GM23248 (cell line): ENCODE results near the gene CLPSL2. TPM values are rescaled to one million over a fixed set of nuclear protein-coding genes. Genes with fewer than 3 reads are reported as not detected.

Experiments
- DNase-seq: peaks from one replicate; pipeline ENCODE4 v3.0.0-alpha.2; 2015
- H2AFZ ChIP-seq: fragments of 200-600 bp; sonication (generic); 2 replicates; pipeline ENCODE4 v1.6.1; 2016; ENCODE audit warnings: antibody characterized with exemption
- H3F3A ChIP-seq: fragments of 200-600 bp; sonication (generic); 2 replicates; pipeline ENCODE4 v1.6.1; 2016; ENCODE audit warnings: mild to moderate bottlenecking, antibody characterized with exemption, mixed run types; ENCODE audit not compliant: insufficient read depth
- H3K27ac ChIP-seq: fragments of 200-600 bp; sonication (generic); 2 replicates; pipeline ENCODE4 v1.5.1; 2016; ENCODE audit warnings: mild to moderate bottlenecking
- H3K27me3 ChIP-seq: fragments of 200-600 bp; sonication (generic); replicated peaks from 2 replicates; pipeline ENCODE4 v1.6.1; 2016; ENCODE audit warnings: mild to moderate bottlenecking; ENCODE audit not compliant: insufficient read depth
- H3K36me3 ChIP-seq: fragments of 200-600 bp; sonication (generic); 2 replicates; pipeline ENCODE4 v1.6.1; 2016; ENCODE audit warnings: low read depth, mild to moderate bottlenecking
- H3K4me1 ChIP-seq: fragments of 200-600 bp; sonication (generic); 2 replicates; pipeline ENCODE4 v1.6.1; 2016; ENCODE audit warnings: mild to moderate bottlenecking; ENCODE audit not compliant: insufficient read depth
- H3K4me2 ChIP-seq: fragments of 200-600 bp; sonication (generic); one replicate; pipeline ENCODE4 v1.6.1; 2016; ENCODE audit warnings: mild to moderate bottlenecking; ENCODE audit not compliant: unreplicated experiment
- H3K4me3 ChIP-seq: fragments of 200-600 bp; sonication (generic); 2 replicates; pipeline ENCODE4 v1.5.1; 2016; ENCODE audit warnings: mild to moderate bottlenecking
- H3K79me2 ChIP-seq: fragments of 200-600 bp; sonication (generic); 2 replicates; pipeline ENCODE4 v1.6.1; 2016; ENCODE audit warnings: mild to moderate bottlenecking; ENCODE audit not compliant: insufficient read depth
- H3K9ac ChIP-seq: fragments of 200-600 bp; sonication (generic); 2 replicates; pipeline ENCODE4 v1.6.1; 2016; ENCODE audit warnings: mild to moderate bottlenecking
- H3K9me2 ChIP-seq: fragments of 200-600 bp; sonication (generic); 2 replicates; pipeline ENCODE4 v1.6.1; 2016; ENCODE audit warnings: mixed run types, mild to moderate bottlenecking, moderate library complexity; ENCODE audit not compliant: insufficient read depth
- H3K9me3 ChIP-seq: fragments of 200-600 bp; sonication (generic); one replicate; pipeline ENCODE4 v1.6.1; 2017; ENCODE audit warnings: low read depth
- H4K20me1 ChIP-seq: fragments of 200-600 bp; sonication (generic); 2 replicates; pipeline ENCODE4 v1.6.0; 2016; ENCODE audit not compliant: insufficient read depth
- EZH2 ChIP-seq: fragments of 200-600 bp; sonication (generic); IDR thresholded peaks from 2 replicates; pipeline ENCODE4 v1.6.1; 2018; ENCODE audit warnings: antibody characterized with exemption, mild to moderate bottlenecking; ENCODE audit not compliant: insufficient read depth, poor library complexity, severe bottlenecking
- EZH2phosphoT487 ChIP-seq: fragments of 200-600 bp; sonication (generic); IDR thresholded peaks from 2 replicates; pipeline ENCODE4 v1.6.1; 2018; ENCODE audit warnings: antibody characterized with exemption, moderate library complexity, mild to moderate bottlenecking, low read depth; ENCODE audit not compliant: insufficient read depth
- whole genome bisulfite sequencing, 2 experiments: methylation state at CpG; one replicate each; pipeline ENCODE4 v1.1.6; 2015 to 2017; ENCODE audit warnings: low lambda C conversion rate in 2 of 2, low coverage in 1 of 2; ENCODE audit errors: missing lambda C conversion rate in 2 of 2; 5-methylcytosine and 5-hydroxymethylcytosine counted together
- in situ Hi-C: fragments of 300-500 bp; cut with MboI; formaldehyde crosslinking; loops from 2 replicates; pipeline ENCODE4 v1.15.0; 2020
- polyA plus RNA-seq: library from polyadenylated mRNA; unstranded; fragments of >200 nt; fragmentation: Nextera tagmentation; extraction: Ambion mirVana; gene quantifications from 2 replicates; pipeline ENCODE4 v1.2.1, GENCODE V29; 2016
- total RNA-seq: library from RNA; depleted of rRNA; stranded (reverse); fragments of >200 nt; shearing (Covaris generic); gene quantifications from 2 replicates; pipeline ENCODE4 v1.2.3, GENCODE V29; 2014

CLPSL2 gene
- total and polyA plus RNA-seq, 2 experiments from 2014 or later = not detected

DNA sequence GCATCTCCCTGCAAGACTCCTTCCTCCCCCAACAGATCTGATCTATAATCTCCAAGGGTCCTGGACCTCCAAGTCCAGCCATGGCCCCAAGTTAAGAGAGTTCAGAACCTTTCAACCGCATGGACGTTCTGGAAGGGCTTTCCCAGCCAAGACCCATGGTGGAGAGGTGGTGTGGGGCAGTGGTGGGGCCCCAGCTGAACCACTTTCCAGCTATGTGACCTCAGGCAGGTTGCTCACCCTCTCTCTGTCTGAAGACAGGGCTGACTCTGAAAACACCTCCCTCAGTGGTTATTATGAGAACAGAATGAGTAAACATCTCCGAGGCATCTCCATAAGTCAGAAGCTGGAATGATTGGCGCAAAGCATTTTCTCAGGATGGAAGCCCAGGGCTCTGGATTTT lies 19.8 kb downstream of the CLPSL2 start:
- H3K9me3 ChIP-seq = no peaks in the 10 kb centered on the region
- H2AFZ ChIP-seq = no peak overlapping the region
- no peaks in the 10 kb centered on the region for H4K20me1 ChIP-seq
- peaks cover 29% of the 10 kb centered on the region; the same call in 1 of the 2 replicates for H3K27me3 ChIP-seq
- 65 to 69% methylated on average over 4 of the region's 4 CpGs for WGBS, 2 experiments
- no peak for DNase-seq
- H3K27ac ChIP-seq = no peak overlapping the region
- H3K9me2 ChIP-seq = no peaks in the 10 kb centered on the region
- H3K4me1 ChIP-seq = no peaks in the 10 kb centered on the region
- H3K4me2 ChIP-seq = no peak overlapping the region
- no peak overlapping the region for H3K4me3 ChIP-seq
- H3K79me2 ChIP-seq = no peaks in the 10 kb centered on the region
- TF ChIP-seq EZH2phosphoT487 (no peak), EZH2 (no peak)
- in situ Hi-C loops = no loop called here
- no peak overlapping the region for H3K9ac ChIP-seq
- no peaks in the 10 kb centered on the region for H3F3A ChIP-seq
- H3K36me3 ChIP-seq = no peaks in the 10 kb centered on the region

DNA sequence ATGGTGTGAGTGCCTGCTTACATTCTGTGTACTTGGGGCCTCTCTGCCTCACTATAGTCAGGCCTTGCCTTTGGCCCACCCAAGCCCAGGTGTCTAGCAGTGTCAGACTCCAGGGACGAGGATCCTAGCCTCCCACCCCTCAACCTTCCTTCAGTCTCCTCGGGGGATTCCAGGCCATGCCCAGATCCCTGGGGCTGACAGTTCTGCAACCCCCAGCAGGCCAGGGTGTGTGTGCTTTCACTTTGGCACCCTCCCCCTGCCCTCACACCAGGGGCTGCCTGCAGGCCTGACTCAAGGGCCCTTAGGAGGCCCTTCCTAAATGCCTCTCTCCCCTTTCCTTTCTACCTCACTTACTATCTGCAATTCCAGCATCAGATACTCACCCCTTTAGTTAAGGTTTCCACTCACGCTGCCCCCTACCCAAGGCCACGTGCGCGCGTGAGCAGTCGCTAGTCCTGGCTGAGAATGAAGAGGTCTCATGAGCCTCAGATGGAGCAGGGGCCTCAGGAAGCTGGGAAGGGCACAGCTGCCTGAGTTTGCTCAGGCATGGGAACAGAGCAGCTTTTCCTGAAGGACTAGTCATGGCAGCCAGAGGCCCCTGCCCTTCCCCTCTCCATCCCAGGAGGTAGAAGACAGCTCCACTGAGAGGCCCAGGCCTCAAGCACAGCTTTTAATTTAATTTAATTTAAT lies 21.6 kb downstream of the CLPSL2 start:
- TF ChIP-seq EZH2 (no peak), EZH2phosphoT487 (no peak)
- 61 to 66% methylated on average over 8 of the region's 8 CpGs for WGBS, 2 experiments
- in situ Hi-C loops = no loop called here

DNA sequence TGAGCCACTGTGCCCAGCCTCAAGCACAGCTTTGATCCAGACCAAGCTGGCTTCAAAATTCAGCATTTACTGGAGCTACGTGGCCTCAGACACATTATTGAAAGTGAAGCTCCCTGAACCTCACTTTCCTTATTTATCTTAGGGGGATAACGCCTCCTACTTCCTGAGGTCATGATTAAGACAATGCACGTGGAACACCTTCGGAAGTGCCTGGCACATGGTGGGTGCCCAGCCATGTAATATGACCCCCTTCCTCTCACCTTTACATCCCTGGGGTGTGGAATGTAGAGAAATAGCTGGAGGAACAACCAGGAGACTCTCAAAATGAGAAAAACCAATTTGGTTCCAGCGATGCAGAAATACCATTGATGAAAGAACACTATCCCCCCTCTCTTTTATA lies 22.3 kb downstream of the CLPSL2 start:
- Histone ChIP-seq H4K20me1 (no peaks in the 10 kb centered on the region), H3K36me3 (no peaks in the 10 kb centered on the region), H3K9me3 (no peaks in the 10 kb centered on the region), H3K79me2 (no peaks in the 10 kb centered on the region), H3F3A (no peaks in the 10 kb centered on the region), H3K27me3 (peaks cover 14% of the 10 kb centered on the region; the same call in 1 of the 2 replicates), H3K9ac (no peak overlapping the region), H3K27ac (no peak overlapping the region), H3K9me2 (no peaks in the 10 kb centered on the region), H2AFZ (no peak overlapping the region), H3K4me2 (no peak overlapping the region), H3K4me1 (no peaks in the 10 kb centered on the region), H3K4me3 (no peak overlapping the region)
- TF ChIP-seq EZH2 (no peak), EZH2phosphoT487 (no peak)
- no peak for DNase-seq
- in situ Hi-C loops = no loop called here
- WGBS, 2 experiments = 56 to 62% methylated on average over 5 of the region's 5 CpGs

More for the DNA sequence above, 21.6 kb downstream of the CLPSL2 start:
- peaks cover 19% of the 10 kb centered on the region; the same call in 1 of the 2 replicates for H3K27me3 ChIP-seq
- H3K9ac ChIP-seq = no peak overlapping the region
- H3K36me3 ChIP-seq = no peaks in the 10 kb centered on the region
- DNase-seq = no peak
- H4K20me1 ChIP-seq = no peaks in the 10 kb centered on the region
- no peaks in the 10 kb centered on the region for H3K9me3 ChIP-seq
- H3K27ac ChIP-seq = no peak overlapping the region
- no peaks in the 10 kb centered on the region for H3F3A ChIP-seq
- H3K79me2 ChIP-seq = no peaks in the 10 kb centered on the region
- H3K4me1 ChIP-seq = no peaks in the 10 kb centered on the region
- H2AFZ ChIP-seq = no peak overlapping the region
- no peaks in the 10 kb centered on the region for H3K9me2 ChIP-seq
- no peak overlapping the region for H3K4me3 ChIP-seq
- no peak overlapping the region for H3K4me2 ChIP-seq

DNA sequence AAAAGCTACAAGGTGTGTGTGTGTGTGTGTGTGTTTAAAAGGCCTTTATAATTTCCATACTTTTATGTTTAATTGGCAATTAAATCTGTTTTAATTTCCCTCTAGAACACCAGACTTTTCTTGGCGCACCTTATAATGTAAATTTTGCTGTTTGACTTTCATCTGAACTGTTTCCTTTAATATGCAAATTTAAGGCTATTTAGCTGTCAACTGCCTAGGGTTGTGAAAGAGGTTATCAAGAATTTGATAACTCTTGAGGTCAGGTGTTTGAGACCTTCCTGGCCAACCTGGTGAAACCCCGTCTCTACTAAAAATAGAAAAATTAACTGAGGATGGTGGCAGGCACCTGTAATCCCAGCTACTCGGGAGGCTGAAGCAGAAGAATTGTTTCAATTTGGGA lies 24.8 kb downstream of the CLPSL2 start:
- no peaks in the 10 kb centered on the region for H4K20me1 ChIP-seq
- H3K36me3 ChIP-seq = no peaks in the 10 kb centered on the region
- no peaks in the 10 kb centered on the region for H3K4me1 ChIP-seq
- no peak overlapping the region for H3K9ac ChIP-seq
- H3K4me2 ChIP-seq = no peak overlapping the region
- no peaks in the 10 kb centered on the region for H3K79me2 ChIP-seq
- H2AFZ ChIP-seq = no peak overlapping the region
- WGBS, 2 experiments = 40 to 45% methylated on average over 3 of the region's 3 CpGs
- no peak for TF ChIP-seq EZH2
- no peak for TF ChIP-seq EZH2phosphoT487
- H3K27me3 ChIP-seq = peaks cover 9% of the 10 kb centered on the region; the same call in 1 of the 2 replicates
- in situ Hi-C loops = no loop called here
- no peaks in the 10 kb centered on the region for H3K9me3 ChIP-seq
- H3K27ac ChIP-seq = no peak overlapping the region
- DNase-seq = no peak
- H3F3A ChIP-seq = no peaks in the 10 kb centered on the region
- no peaks in the 10 kb centered on the region for H3K9me2 ChIP-seq
- H3K4me3 ChIP-seq = no peak overlapping the region
